HG02623 (cell line): ENCODE results near the gene YPEL1.

Experiments
- ATAC-seq: cut with Tn5 transposase; IDR thresholded peaks from one replicate; pipeline ENCODE4 v1.9.1; 2021; ENCODE audit warnings: moderate library complexity; ENCODE audit not compliant: unreplicated experiment

Gene YPEL1

DNA sequence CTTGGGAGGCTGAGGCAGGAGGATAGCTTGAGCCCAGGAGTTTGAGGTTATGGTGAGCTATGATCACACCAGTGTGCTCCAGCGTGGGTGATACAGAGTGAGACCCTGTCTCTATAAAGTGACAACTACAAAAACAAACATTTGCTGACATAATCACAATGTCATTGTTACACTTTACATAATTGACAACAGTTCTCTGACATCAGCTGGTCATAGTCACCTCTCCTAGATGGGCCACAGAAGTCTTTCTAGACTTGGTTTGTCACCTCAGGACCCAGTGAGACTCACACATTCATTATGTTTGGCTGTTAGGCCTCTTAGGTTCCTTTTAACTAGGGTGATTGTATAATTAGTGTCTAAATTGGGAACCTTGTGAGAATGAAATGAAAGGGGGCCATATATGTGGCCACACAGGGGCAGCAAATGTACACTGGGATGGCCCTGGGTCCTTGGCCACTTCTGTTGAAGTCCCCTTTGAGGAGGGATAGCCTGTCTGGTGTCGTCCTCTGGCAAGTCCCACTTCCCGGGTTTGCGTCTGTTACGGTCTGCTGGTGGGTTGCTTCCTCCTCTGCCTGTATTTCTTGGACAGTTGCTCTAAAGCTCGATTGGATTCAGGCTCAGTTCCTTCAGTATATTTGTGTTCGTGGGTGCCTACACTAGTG, 75.6 kb downstream of the YPEL1 start:
- ATAC-seq = no peak

GRCh38 chr22:21657360-21658032, 78.1 kb downstream of the YPEL1 start:
- ATAC-seq = peak; percentile 81

DNA sequence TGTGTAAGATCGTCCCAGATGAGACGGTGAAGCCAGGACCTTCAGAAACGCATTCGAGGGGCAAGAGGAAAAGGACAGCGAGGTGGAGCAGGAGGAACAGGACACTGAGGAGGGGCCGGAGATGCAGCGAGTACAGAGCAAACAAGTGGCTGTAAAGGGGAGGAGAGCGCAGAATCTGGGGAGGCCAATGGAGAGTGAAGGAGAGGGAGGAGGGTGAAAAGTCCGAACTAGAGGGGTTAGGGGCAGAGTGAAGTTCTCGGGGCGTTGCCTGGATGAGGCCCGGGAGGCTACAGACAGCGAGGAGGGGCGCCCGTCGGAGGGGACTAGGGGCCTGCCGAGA, 78.6 kb downstream of the YPEL1 start:
- ATAC-seq = peak; percentile 13

DNA sequence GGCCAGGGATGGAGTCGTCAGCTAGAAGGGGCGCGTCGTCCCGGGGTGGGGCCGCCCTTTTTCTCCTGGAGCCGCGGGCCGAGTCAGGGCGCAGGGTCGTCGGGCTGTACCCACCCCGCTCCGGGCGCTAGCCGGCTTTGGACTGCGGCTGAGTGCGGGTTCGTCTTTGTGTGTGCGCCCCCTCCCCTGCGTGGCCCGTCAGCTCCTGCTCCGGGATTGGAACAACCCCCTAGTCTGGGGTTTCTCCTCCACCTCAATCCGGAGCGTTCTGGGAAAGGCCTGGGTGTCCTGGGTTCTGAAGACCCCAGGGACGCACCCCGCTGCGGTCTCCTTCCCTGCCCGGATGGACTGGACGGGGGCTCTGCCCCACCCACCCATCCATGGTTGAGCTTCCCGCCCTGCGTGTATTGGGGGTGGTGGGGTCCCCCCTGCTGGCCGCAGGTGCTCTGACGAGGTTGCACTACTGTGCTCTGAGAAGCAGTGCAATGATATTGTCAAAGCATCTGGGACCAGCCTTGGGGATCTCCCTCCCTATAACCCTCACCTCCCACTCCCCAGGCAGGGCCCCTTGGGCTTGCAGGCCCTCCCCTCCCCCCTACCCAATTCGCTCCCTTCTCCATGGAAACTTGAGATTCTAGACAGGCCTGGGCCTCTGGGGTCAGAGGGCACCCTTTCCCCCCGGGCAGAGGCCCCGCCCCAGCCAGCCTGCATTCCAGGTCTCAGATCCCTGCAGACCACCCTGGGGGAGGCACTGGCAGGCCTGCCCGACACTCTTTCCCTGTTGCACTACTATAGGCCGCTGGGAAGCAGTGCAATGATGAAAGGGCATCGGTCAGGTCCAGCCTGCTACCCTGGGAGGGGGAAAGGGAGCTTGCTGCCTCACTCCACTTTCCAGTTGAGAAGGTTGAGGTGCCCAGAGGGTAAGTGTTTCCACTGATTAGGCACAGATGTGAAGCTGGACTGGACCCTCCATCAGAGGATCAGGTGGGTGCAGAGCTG, 82.7 kb downstream of the YPEL1 start:
- ATAC-seq = no peak

DNA sequence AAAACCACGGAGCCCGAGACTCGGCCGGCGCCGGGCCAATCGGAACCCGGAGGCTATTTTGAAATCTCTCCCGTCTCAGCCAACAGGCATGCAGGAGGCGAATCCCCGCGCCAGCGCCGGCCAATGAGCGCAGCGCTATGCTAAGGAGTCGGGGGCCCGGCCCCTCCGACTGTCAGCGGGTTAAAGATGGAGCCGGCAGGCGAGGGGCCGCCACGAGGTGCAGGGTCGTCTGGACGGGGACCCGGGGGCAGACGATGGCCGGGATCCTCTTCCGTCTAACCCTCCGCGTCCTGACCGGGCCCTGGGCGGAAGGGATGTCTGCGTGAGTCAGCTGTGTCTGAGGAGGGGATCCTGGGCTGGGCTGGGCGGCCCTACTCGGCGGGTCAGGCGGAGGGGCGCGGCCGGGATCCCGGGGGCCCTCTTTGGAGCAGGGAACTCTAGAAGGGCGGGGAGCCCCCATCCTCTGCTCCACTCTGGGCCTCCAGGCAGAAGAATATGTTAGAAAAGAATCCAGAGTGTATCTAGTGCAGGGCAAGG, 83.5 kb downstream of the YPEL1 start:
- ATAC-seq = peak; percentile 78

- ATAC-seq = peak; percentile 20
Measured at GRCh38 chr22:21651521-21652009, 84.0 kb downstream of the YPEL1 start.

DNA sequence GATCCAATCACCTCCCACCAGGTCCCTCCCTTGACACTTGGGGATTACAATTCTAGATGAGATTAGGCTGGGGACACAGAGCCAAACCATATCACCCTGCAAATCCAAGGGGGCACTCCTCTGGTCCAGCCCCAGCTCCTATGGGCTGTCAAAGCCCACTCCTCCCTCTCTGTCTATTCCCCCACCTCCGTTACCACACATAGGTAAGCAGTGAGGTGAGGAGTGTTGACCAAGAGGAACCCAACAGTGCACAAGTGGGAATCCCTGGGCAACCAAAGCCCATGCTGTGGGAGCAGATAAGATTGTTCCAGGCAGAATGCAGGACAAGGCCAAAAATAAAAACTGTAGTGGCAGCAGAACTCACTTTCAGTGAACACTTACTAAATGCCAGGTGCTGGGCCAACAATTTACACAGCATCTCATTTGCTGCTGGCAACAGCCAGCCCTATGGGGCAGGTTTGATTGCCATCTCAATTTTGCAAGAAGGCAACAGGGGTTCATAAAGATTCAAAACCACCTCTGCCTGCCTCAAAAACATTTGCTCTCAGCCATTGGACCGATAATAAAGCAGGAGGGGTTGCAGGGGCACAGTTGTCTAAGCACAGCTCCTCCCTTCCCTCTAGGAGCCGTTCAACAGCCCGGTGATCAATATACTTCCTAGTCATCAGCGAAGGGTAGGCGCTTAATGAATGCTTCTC, 84.6 kb downstream of the YPEL1 start:
- ATAC-seq = no peak

DNA sequence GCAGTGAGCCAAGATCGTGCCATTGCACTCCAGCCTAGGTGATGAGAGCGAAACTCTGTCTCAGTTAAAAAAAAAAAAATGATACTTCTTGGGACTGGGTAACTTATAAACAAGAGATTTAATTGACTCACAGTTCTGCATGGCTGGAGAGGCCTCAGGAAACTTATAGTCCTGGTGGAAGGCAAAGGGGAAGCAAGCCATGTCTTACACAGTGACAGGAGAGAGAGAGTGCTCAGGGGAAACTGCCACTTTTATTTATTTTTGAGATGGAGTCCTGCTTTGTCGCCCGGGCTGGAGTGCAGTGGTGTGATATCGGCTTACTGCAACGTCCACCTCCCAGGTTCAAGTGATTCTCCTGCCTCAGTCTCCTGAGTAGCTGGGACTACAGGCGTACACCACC, 85.3 kb downstream of the YPEL1 start:
- no peak for ATAC-seq
